CD4-positive, alpha-beta T cell treated with Interleukin-6 for 4 hours (primary cell): ENCODE data around the gene ITIH4.
A peak's percentile ranks its signal among the peaks of the same experiment; 100 is the strongest.

Experiments used
- DNase-seq: peaks from one replicate; pipeline ENCODE4 v3.0.0-alpha.2; 2020; ENCODE audit warnings: mixed read lengths

Gene ITIH4

GRCh38 chr3:52829906-52830463 is 487 bp downstream of the ITIH4 start:
- no peak for DNase-seq

DNA sequence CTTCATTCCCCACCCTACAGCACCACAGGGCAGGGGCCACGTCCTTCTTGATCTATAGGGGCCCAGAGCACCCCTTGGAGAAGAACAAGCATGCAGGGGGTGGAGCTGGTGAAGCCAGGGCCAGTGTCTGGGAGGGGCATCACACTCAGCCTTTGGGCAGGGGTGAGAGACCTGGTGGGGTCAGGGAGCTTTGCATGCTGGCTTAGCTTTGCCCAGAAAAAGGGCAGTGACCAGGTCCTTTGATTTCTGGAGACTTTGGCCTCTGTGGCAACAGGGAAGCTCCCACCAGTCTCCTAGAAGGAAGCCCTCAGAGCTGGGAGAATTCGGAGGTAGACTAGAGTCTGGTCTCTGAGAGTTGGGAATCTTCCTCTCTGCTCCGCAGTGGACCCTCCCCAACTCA is 990 bp downstream of the ITIH4 start:
- no peak for DNase-seq

GRCh38 chr3:52827866-52828376 is 2.6 kb downstream of the ITIH4 start:
- DNase-seq = no peak

- no peak for DNase-seq
Measured at GRCh38 chr3:52827441-52827840, 3.0 kb downstream of the ITIH4 start.

GRCh38 chr3:52824037-52824436 is 6.4 kb downstream of the ITIH4 start:
- DNase-seq = no peak

DNA sequence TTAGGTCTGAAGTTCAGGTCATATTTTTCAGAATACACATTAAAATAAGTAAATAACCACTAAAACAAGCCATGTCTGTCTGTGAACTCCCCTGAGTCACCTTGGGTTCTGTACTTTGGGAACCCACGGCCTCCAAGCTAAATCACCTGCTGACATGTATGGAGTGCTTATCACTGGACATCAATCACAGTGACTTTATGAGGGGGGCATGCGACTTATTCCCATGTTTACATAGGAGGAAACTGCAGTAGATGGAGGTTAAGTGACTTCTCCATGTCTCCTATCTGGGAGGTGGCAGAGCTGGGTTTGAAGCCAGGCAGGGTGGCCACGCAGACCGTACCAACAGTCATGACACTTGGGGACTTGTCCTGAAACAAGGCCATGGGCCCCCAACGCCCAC is 8.1 kb downstream of the ITIH4 start:
- DNase-seq = no peak

- DNase-seq = peak; percentile 7
Measured at GRCh38 chr3:52820736-52821135, 9.7 kb downstream of the ITIH4 start.

- no peak for DNase-seq
Measured at GRCh38 chr3:52819936-52820335, 10.5 kb downstream of the ITIH4 start.

DNA sequence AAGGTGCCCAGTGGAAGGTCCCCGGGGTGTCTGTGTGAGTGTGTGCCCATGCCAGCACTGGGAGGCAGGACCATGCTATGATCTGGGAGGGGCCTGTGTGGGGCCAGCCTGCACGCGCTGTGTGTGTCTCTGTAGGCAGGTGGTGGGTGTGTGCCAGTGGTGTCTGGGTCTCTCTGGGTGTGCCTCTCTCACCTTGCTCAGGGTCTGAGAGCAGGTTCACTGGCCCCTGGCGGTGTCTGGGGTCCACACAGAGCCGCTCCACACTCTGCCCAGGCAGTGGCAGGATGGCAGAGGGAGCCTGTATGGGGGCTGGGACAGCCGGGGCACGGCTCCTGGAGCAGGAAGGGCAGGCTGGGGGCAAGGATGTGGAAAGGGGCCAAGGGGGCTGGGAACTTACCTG is 12.6 kb downstream of the ITIH4 start:
- no peak for DNase-seq

DNA sequence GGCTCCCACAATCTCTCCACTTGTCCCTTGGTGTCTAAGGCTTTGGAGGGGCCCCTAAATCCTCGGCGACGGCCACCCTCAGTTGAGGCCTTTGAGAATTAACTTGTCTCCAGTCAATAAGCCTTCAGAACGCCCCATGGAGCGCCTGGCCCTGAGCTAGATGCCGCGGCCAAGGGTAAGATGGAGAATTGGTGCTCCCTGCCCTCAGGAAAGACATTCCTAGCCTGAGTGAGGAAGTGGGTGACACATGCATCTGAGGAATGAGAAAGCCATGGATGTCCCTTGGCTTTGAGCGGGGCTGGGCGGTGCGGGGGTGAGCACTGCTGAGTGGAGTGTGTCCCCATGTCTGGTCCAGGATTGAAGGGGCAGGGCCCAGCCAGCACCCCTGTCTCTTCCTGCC is 13.3 kb downstream of the ITIH4 start:
- no peak for DNase-seq

DNA sequence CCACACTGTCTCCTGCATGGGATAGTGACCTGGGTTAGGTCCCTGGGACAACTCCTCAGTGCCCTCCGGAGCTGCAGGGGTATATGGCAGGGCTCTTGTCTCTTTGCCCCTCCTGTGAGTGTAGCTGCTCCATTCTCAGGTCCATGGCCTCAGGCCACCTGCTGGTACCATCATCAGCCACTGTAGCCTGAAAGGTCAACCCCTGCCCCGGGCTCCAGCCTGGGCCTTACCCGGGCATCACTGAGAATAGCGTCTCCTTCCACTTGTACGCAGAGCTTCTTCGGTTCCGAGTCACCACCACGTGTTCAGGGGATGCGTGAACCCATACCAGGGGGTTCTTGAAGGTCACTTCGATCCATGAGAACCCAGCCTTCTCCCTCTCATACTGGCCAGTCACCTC is 13.8 kb downstream of the ITIH4 start:
- no peak for DNase-seq

DNA sequence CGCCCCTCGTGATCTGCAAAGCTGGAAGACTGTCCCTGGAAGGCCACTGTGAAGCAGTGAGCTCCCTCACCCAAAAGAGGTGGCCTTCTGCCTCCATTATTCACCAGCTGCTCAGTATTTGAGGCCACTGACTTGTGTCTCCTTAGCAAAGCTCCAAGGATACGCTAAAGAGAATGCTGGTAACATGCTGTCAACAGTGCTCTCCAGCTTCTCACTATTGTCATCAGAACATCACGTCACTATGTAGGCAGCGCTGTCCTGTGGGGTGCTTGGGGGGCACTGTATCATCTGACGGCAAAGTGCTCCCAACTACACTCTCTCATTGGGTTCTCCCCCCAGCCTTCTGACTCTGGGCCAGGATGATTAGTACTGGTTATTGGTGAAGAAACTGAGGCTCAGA is 14.3 kb downstream of the ITIH4 start:
- no peak for DNase-seq

DNA sequence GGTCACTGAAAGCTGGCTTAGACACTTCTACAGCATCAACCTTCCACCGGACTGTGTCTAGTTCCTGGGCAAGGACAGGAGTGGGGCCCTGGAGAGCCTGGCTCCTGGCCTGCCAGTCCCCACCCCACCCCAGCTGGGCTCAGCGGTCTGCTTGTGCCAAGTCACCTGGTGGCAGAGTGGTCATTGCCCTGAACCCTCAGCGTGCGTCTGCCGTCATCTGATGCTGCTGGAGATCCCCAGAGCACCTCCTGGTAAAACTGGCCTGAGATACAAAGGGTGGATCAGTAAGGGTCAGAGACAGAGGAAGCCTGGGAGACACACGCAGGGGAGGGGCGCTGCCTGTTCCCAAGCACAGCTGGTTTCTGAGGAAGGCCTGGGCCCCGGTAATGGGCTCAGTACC is 16.7 kb downstream of the ITIH4 start:
- DNase-seq = no peak

GRCh38 chr3:52811452-52812011 is 18.9 kb downstream of the ITIH4 start:
- no peak for DNase-seq

DNA sequence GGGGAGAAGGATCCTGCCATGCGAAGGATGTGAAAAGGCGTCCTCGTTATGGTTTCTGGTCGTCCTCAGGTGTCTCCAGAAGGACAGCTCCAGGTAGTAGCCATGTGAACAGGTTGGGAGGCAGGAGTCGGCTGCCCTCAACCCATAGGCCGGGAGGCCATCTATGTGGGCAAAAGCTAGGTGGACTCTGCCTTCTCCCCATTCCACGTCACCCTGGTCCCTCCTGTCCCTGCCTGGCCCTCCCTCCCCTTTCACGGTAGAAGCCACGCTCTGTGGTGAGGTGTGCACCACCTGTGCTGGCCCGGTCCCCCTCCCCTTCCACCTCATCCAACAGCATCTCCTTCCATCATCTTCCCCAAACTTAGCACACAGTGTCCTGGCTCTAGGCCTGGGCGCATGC is 19.5 kb downstream of the ITIH4 start:
- no peak for DNase-seq

DNA sequence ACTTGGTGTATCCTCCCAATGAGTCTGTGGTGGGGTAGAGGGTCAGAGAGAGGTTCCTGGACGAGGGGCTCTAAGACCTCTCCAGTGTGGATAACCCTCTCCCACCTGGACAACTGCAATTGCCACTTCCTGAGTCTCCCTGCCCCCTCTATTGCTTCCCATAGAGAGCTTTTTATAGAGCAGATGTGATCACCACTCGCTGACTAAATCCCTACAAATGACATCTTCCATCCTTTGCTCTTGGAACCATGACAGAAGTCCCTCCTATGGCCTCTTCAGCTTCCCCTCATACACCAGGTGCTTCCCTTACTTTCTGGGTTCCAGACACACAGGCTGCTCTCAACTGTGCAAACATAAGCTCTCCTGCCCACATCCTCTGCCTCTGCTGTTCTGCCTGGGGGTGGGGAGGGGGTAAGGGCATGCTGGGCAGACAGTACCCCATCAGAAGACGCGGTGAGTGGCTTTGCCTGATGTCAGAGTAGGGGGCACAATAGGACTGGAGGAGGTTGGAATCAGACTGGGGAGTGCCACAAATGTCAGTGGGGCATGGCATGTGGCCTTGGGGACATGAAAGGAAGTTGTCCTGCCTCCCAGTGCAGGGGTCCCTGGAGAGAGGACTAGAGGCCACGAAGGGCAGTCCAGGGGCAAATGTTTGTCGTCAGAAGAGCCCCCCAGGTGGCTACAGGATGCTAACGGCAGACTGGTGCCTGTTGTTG is 20.7 kb downstream of the ITIH4 start:
- no peak for DNase-seq

GRCh38 chr3:52809149-52809548 is 21.3 kb downstream of the ITIH4 start:
- DNase-seq = no peak

- DNase-seq = no peak
Measured at GRCh38 chr3:52805270-52806039, 25.0 kb downstream of the ITIH4 start.

- DNase-seq = no peak
Measured at GRCh38 chr3:52801839-52802238, 28.6 kb downstream of the ITIH4 start.

- DNase-seq = no peak
Measured at GRCh38 chr3:52800079-52800478, 30.4 kb downstream of the ITIH4 start.

DNA sequence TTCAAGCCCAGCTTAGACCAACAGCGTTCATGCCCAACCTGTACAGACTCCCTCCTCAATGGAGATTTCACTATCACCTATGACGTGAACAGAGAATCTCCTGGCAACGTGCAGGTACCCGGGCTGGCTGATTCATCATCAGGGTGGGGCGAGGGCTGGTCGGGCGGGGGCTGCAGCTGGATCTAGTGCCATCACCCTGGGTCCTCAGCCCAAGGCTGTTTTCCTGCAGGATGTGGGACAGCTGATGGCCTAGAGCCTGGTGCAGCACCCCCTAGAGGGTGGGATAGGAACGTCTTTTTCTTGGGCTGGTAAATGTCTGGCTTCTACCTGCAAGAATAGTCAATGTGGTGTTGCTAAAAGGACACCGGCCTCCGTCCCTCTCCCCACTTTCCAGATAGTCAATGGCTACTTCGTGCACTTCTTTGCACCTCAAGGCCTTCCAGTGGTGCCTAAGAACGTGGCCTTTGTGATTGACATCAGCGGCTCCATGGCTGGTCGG is 31.4 kb downstream of the ITIH4 start:
- peak; percentile 18 for DNase-seq

- DNase-seq = no peak
Measured at GRCh38 chr3:52798376-52798977, 32.0 kb downstream of the ITIH4 start.

- no peak for DNase-seq
Measured at GRCh38 chr3:52796411-52796810, 34.1 kb downstream of the ITIH4 start.
